ENCODE results near the gene HNF1A.

The HNF1A gene

GRCh38 chr12:120994589-120995337 lies 16.4 kb downstream of the HNF1A start:
- Histone ChIP-seq H3K9me3 (ENCODE audit: control insufficient read depth, low read length) (no peaks in the 10 kb centered on the region), H3K4me1 (no peaks in the 10 kb centered on the region), H3K27me3 (ENCODE audit: control insufficient read depth, insufficient read depth, low read length) (no peaks in the 10 kb centered on the region), H3K27ac (no peak overlapping the region), H3K36me3 (ENCODE audit: control insufficient read depth, insufficient read depth, low read length) (no peaks in the 10 kb centered on the region), H3K4me3 (ENCODE audit: low read depth, low read length) (no peak overlapping the region), H3K79me2 (no peaks in the 10 kb centered on the region), H2AFZ (no peak overlapping the region), H3K9ac (no peak overlapping the region), H3K4me2 (ENCODE audit: low read length) (no peak overlapping the region)
- TF ChIP-seq CTCF (IDR thresholded peaks at IDR 0.05) = no peak

DNA sequence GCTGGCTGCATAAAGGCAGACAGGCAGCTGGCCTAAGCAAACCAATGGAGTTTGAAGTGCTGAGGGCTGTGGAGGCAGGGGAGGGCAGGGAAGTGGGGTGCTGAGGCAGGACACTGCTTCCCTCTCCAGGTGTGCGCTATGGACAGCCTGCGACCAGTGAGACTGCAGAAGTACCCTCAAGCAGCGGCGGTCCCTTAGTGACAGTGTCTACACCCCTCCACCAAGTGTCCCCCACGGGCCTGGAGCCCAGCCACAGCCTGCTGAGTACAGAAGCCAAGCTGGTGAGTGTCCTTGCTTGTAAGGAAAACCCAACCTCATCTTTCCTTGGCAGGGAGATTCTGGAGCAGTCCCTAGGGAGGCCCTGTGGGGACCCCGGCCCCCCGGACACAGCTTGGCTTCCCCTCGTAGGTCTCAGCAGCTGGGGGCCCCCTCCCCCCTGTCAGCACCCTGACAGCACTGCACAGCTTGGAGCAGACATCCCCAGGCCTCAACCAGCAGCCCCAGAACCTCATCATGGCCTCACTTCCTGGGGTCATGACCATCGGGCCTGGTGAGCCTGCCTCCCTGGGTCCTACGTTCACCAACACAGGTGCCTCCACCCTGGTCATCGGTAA lies 17.9 kb downstream of the HNF1A start:
- no peak for TF ChIP-seq CTCF (IDR thresholded peaks at IDR 0.05)
- H3K27me3 ChIP-seq (ENCODE audit: control insufficient read depth, insufficient read depth, low read length) = no peaks in the 10 kb centered on the region
- no peaks in the 10 kb centered on the region for H3K4me1 ChIP-seq
- H2AFZ ChIP-seq = no peak overlapping the region
- no peaks in the 10 kb centered on the region for H3K9me3 ChIP-seq (ENCODE audit: control insufficient read depth, low read length)
- no peak overlapping the region for H3K9ac ChIP-seq
- no peak overlapping the region for H3K4me3 ChIP-seq (ENCODE audit: low read depth, low read length)
- no peak overlapping the region for H3K4me2 ChIP-seq (ENCODE audit: low read length)
- H3K27ac ChIP-seq = no peak overlapping the region
- H3K79me2 ChIP-seq = no peaks in the 10 kb centered on the region
- H3K36me3 ChIP-seq (ENCODE audit: control insufficient read depth, insufficient read depth, low read length) = no peaks in the 10 kb centered on the region

- Histone ChIP-seq H3K4me3 (ENCODE audit: low read depth, low read length) (no peak overlapping the region), H3K9me3 (ENCODE audit: control insufficient read depth, low read length) (no peaks in the 10 kb centered on the region), H3K79me2 (no peaks in the 10 kb centered on the region), H2AFZ (no peak overlapping the region), H3K27me3 (ENCODE audit: control insufficient read depth, insufficient read depth, low read length) (no peaks in the 10 kb centered on the region), H3K27ac (no peak overlapping the region), H3K4me1 (no peaks in the 10 kb centered on the region), H3K4me2 (ENCODE audit: low read length) (no peak overlapping the region), H3K9ac (no peak overlapping the region), H3K36me3 (ENCODE audit: control insufficient read depth, insufficient read depth, low read length) (no peaks in the 10 kb centered on the region)
- TF ChIP-seq CTCF (IDR thresholded peaks at IDR 0.05) = no peak
Observed at GRCh38 chr12:120997448-120997847, 19.1 kb downstream of the HNF1A start.

- H3K27ac ChIP-seq = no peak overlapping the region
- no peaks in the 10 kb centered on the region for H3K36me3 ChIP-seq (ENCODE audit: control insufficient read depth, insufficient read depth, low read length)
- H3K4me2 ChIP-seq (ENCODE audit: low read length) = no peak overlapping the region
- TF ChIP-seq CTCF (IDR thresholded peaks at IDR 0.05) = no peak
- H3K4me3 ChIP-seq (ENCODE audit: low read depth, low read length) = no peak overlapping the region
- no peaks in the 10 kb centered on the region for H3K27me3 ChIP-seq (ENCODE audit: control insufficient read depth, insufficient read depth, low read length)
- H3K4me1 ChIP-seq = no peaks in the 10 kb centered on the region
- H3K9me3 ChIP-seq (ENCODE audit: control insufficient read depth, low read length) = no peaks in the 10 kb centered on the region
- H2AFZ ChIP-seq = no peak overlapping the region
- H3K79me2 ChIP-seq = no peaks in the 10 kb centered on the region
- H3K9ac ChIP-seq = no peak overlapping the region
Observed at GRCh38 chr12:120998435-120998834, 20.1 kb downstream of the HNF1A start.

Measured in parathyroid adenoma (tissue), 2 donors.